Activated CD8-positive, alpha-beta memory T cell treated with anti-CD3 and anti-CD28 coated beads, Interleukin-2, amount 50 U/mL, for 48 hours (primary cell): ENCODE measurements around the gene ZNF236.
"Not testable (repeated sequence)": the region's sequence is repeated elsewhere in the genome, so short reads cannot be mapped to it uniquely, and the experiment has no call there.

Experiments
- DNase-seq: peaks from one replicate; pipeline ENCODE4 v3.0.0-alpha.2; 2020

The ZNF236 gene

GRCh38 chr18:76914314-76914713 is 92.0 kb downstream of the ZNF236 start:
- DNase-seq = no peak

GRCh38 chr18:76914796-76915195 is 92.4 kb downstream of the ZNF236 start:
- no peak for DNase-seq

GRCh38 chr18:76915456-76915855 is 93.1 kb downstream of the ZNF236 start:
- no peak for DNase-seq

GRCh38 chr18:76920974-76921373 is 98.6 kb downstream of the ZNF236 start:
- DNase-seq = no peak

- DNase-seq = peak; percentile 59
Observed at GRCh38 chr18:76922107-76922506, 99.8 kb downstream of the ZNF236 start.

GRCh38 chr18:76923485-76924085 is 101.2 kb downstream of the ZNF236 start:
- no peak for DNase-seq

GRCh38 chr18:76925501-76925900 is 103.1 kb downstream of the ZNF236 start:
- DNase-seq = no peak

- DNase-seq = no peak
Observed at GRCh38 chr18:76927223-76927725, 104.9 kb downstream of the ZNF236 start.

GRCh38 chr18:76928179-76928868 is 106.0 kb downstream of the ZNF236 start:
- DNase-seq = no peak

- no peak for DNase-seq
Observed at GRCh38 chr18:76931171-76931570, 108.8 kb downstream of the ZNF236 start.

GRCh38 chr18:76932026-76932819 is 109.9 kb downstream of the ZNF236 start:
- no peak for DNase-seq

- no peak for DNase-seq
Observed at GRCh38 chr18:76935722-76936337, 113.5 kb downstream of the ZNF236 start.

- DNase-seq = no peak
Observed at GRCh38 chr18:76936877-76937276, 114.5 kb downstream of the ZNF236 start.

- DNase-seq = no peak
Observed at GRCh38 chr18:76937597-76937996, 115.2 kb downstream of the ZNF236 start.

- no peak for DNase-seq
Observed at GRCh38 chr18:76938619-76939018, 116.3 kb downstream of the ZNF236 start.

- no peak for DNase-seq
Observed at GRCh38 chr18:76941284-76941683, 118.9 kb downstream of the ZNF236 start.

GRCh38 chr18:76943542-76944339 is 121.4 kb downstream of the ZNF236 start:
- no peak for DNase-seq

GRCh38 chr18:76944346-76944745 is 122.0 kb downstream of the ZNF236 start:
- not testable (repeated sequence) for DNase-seq

GRCh38 chr18:76948345-76948744 is 126.0 kb downstream of the ZNF236 start:
- DNase-seq = no peak

GRCh38 chr18:76951456-76952247 is 129.3 kb downstream of the ZNF236 start:
- no peak for DNase-seq

GRCh38 chr18:76952747-76953146 is 130.4 kb downstream of the ZNF236 start:
- no peak for DNase-seq

GRCh38 chr18:76953156-76953555 is 130.8 kb downstream of the ZNF236 start:
- no peak for DNase-seq
